DOHH2 (cell line): ENCODE measurements around the gene CACNA2D4.

Experiments
- CTCF ChIP-seq: fragments of 200-600 bp; sonication (generic); IDR thresholded peaks from one replicate; pipeline ENCODE4 v1.5.1; 2014; ENCODE audit warnings: antibody characterized with exemption, mild to moderate bottlenecking, low read depth, low read length; ENCODE audit not compliant: poor library complexity, severe bottlenecking
- EZH2phosphoT487 ChIP-seq: fragments of 200-600 bp; sonication (generic); IDR thresholded peaks from 2 replicates; pipeline ENCODE4 v1.6.1; 2017; ENCODE audit warnings: borderline replicate concordance, mild to moderate bottlenecking, antibody characterized with exemption, low read length, moderate library complexity, mixed read lengths

- TF ChIP-seq CTCF (no peak), EZH2phosphoT487 (no peak)
Observed at GRCh38 chr12:1882405-1882804, 36.0 kb downstream of the CACNA2D4 start.
